ENCODE results near the gene GIT2.

The GIT2 gene

DNA sequence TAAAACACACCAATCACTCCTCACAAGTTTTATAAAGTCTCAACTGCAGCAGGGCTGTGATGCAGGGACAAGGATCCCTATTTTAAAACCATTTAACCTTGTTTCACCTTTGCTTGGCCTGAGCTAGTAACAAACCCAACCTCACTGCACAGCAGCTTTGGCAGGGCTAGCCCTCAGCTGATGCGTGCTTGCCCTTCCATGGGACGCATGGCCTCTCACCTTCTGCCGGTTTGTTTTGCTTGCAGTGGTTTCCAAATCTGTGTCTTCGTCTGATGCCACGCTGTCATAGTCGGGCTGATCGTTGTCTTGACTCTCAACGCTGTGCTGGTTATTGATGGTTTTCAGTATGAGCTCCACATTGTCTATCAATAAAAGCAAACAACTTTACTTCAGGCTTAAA lies 43.3 kb downstream of the GIT2 start:
- Histone ChIP-seq H3K4me3 (ENCODE audit: low read length) (no peak overlapping the region), H3K9me2 (replicated peaks; ENCODE audit: control insufficient read depth, low read length) (no peaks in the 10 kb centered on the region), H3K27ac (ENCODE audit: low read depth, low read length) (no peak overlapping the region), H3K36me3 (ENCODE audit: control insufficient read depth, low read length) (peaks cover 78% of the 10 kb centered on the region), H3K4me2 (ENCODE audit: low read length) (no peak overlapping the region), H3K9me3 (ENCODE audit: control insufficient read depth, insufficient read depth, low read length) (no peaks in the 10 kb centered on the region), H3K79me2 (ENCODE audit: control insufficient read depth, low read length) (no peaks in the 10 kb centered on the region), H3K4me1 (ENCODE audit: control insufficient read depth, low read length) (peaks cover 11% of the 10 kb centered on the region), H3K27me3 (ENCODE audit: control insufficient read depth, low read length) (no peaks in the 10 kb centered on the region), H3F3A (ENCODE audit: control insufficient read depth, insufficient read depth) (0 out of 2 replicates have a peak, but pooled peaks cover 5% of the 10 kb centered on the region), H4K20me1 (ENCODE audit: control insufficient read depth, insufficient read depth, low read depth, low read length) (0 out of 2 replicates have a peak, but pooled peaks cover 3% of the 10 kb centered on the region)
- TF ChIP-seq EZH2phosphoT487 (IDR thresholded peaks at IDR 0.05; ENCODE audit: borderline replicate concordance, low read length): no peak
- TF ChIP-seq, protein P1, sequence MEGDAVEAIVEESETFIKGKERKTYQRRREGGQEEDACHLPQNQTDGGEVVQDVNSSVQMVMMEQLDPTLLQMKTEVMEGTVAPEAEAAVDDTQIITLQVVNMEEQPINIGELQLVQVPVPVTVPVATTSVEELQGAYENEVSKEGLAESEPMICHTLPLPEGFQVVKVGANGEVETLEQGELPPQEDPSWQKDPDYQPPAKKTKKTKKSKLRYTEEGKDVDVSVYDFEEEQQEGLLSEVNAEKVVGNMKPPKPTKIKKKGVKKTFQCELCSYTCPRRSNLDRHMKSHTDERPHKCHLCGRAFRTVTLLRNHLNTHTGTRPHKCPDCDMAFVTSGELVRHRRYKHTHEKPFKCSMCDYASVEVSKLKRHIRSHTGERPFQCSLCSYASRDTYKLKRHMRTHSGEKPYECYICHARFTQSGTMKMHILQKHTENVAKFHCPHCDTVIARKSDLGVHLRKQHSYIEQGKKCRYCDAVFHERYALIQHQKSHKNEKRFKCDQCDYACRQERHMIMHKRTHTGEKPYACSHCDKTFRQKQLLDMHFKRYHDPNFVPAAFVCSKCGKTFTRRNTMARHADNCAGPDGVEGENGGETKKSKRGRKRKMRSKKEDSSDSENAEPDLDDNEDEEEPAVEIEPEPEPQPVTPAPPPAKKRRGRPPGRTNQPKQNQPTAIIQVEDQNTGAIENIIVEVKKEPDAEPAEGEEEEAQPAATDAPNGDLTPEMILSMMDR (IDR thresholded peaks at IDR 0.05; ENCODE audit: low read depth, low read length, poor library complexity, severe bottlenecking): no peak

DNA sequence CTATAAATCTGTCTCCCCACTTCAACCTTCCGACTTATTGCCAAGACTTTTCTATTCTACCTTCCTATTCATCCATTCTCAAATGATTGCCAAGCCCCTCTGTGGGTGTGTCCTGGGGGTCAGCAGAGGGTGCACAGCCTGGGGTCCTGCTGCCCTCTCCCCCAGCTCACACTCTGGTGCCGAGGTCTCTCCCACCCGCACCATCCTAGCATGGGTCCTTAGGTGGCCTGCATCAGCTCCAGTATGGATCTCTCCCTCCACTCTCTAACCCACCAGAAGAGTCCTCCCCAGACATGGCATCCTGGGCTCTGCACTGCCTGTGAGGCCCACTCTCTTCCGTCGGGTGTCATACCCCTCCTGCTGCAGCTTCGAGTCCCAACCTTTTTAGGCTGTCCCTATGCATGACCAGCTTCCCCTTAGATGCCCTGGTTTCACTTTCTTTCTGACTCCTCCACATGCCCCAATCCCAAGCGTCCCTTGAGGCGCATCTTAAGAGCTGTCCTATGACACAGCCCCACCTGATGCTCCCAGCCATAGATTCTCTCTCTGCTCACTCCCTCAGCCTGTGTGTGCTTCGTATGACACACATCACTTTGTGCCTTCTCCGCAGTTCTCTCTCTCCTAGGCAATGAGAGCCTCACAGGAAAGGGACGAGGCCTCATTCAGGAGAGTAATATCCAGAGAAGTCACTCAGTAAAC lies 43.9 kb downstream of the GIT2 start:
- Histone ChIP-seq H3F3A (ENCODE audit: control insufficient read depth, insufficient read depth) (0 out of 2 replicates have a peak, but pooled peaks cover 5% of the 10 kb centered on the region), H3K9me3 (ENCODE audit: control insufficient read depth, insufficient read depth, low read length) (no peaks in the 10 kb centered on the region), H3K9me2 (replicated peaks; ENCODE audit: control insufficient read depth, low read length) (no peaks in the 10 kb centered on the region), H3K4me3 (ENCODE audit: low read length) (no peak overlapping the region), H3K4me2 (ENCODE audit: low read length) (no peak overlapping the region), H3K36me3 (ENCODE audit: control insufficient read depth, low read length) (peaks cover 83% of the 10 kb centered on the region), H3K79me2 (ENCODE audit: control insufficient read depth, low read length) (no peaks in the 10 kb centered on the region), H3K27me3 (ENCODE audit: control insufficient read depth, low read length) (no peaks in the 10 kb centered on the region), H4K20me1 (ENCODE audit: control insufficient read depth, insufficient read depth, low read depth, low read length) (0 out of 2 replicates have a peak, but pooled peaks cover 3% of the 10 kb centered on the region), H3K4me1 (ENCODE audit: control insufficient read depth, low read length) (peaks cover 16% of the 10 kb centered on the region), H3K27ac (ENCODE audit: low read depth, low read length) (no peak overlapping the region)
- TF ChIP-seq, protein P1 (IDR thresholded peaks at IDR 0.05; ENCODE audit: low read depth, low read length, poor library complexity, severe bottlenecking): no peak

DNA sequence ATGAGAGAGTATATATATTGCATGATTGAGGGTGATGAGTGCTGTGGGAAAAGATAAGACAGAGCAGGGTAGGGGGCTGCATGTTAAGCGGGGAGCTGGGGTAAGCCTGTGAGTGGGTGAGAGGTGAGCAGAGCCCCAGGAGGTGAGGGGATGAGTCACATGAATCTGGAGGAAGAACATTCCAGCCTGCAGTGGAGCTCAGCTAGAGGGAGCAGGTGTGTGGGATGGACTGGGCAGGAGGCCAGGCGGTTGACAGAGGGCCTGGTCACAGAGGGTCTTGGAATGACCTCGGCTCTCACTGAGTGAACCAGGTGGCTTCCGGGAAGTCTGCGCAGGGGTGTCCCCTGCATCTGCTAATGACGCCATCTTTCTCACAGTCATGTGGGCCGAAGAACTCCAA lies 44.4 kb downstream of the GIT2 start:
- no peak overlapping the region for H3K27ac ChIP-seq (ENCODE audit: low read depth, low read length)
- H3K79me2 ChIP-seq (ENCODE audit: control insufficient read depth, low read length): no peaks in the 10 kb centered on the region
- H3K4me1 ChIP-seq (ENCODE audit: control insufficient read depth, low read length): peaks cover 16% of the 10 kb centered on the region
- no peak overlapping the region for H3K4me3 ChIP-seq (ENCODE audit: low read length)
- H3K9me3 ChIP-seq (ENCODE audit: control insufficient read depth, insufficient read depth, low read length): no peaks in the 10 kb centered on the region
- peaks cover 85% of the 10 kb centered on the region for H3K36me3 ChIP-seq (ENCODE audit: control insufficient read depth, low read length)
- no peaks in the 10 kb centered on the region for H3K27me3 ChIP-seq (ENCODE audit: control insufficient read depth, low read length)
- TF ChIP-seq EZH2phosphoT487 (IDR thresholded peaks at IDR 0.05; ENCODE audit: borderline replicate concordance, low read length): no peak
- TF ChIP-seq, protein P1 (IDR thresholded peaks at IDR 0.05; ENCODE audit: low read depth, low read length, poor library complexity, severe bottlenecking): no peak
- H4K20me1 ChIP-seq (ENCODE audit: control insufficient read depth, insufficient read depth, low read depth, low read length): 0 out of 2 replicates have a peak, but pooled peaks cover 3% of the 10 kb centered on the region
- H3K9me2 ChIP-seq (replicated peaks; ENCODE audit: control insufficient read depth, low read length): no peaks in the 10 kb centered on the region
- H3F3A ChIP-seq (ENCODE audit: control insufficient read depth, insufficient read depth): 0 out of 2 replicates have a peak, but pooled peaks cover 5% of the 10 kb centered on the region
- no peak overlapping the region for H3K4me2 ChIP-seq (ENCODE audit: low read length)
